ENCODE results near the gene USP4.
"Not testable (repeated sequence)": the region's sequence is repeated elsewhere in the genome, so short reads cannot be mapped to it uniquely, and the experiment has no call there.

USP4 gene

GRCh38 chr3:49333091-49333490 lies 6.8 kb downstream of the USP4 start:
- Histone ChIP-seq H3K4me3 (replicated peaks; ENCODE audit: insufficient read depth, low read length) (no peak overlapping the region), H3K27ac (replicated peaks) (peak overlapping the region; percentile 81), H3K27me3 (ENCODE audit: insufficient read depth, poor library complexity, severe bottlenecking) (no peaks in the 10 kb centered on the region)
- DNase-seq (ENCODE audit: low read depth in 1 of 2, low spot score in 1 of 2) = peak; percentile 49 to 89
- TF ChIP-seq SPI1 (IDR thresholded peaks at IDR 0.05; ENCODE audit: borderline replicate concordance, low read depth) (0 out of 2 replicates have a peak, but pooled peaks have one; percentile 3), GABPA (IDR thresholded peaks at IDR 0.05; ENCODE audit: low read depth) (no peak)

GRCh38 chr3:49329186-49329585 lies 10.7 kb downstream of the USP4 start:
- DNase-seq (ENCODE audit: low read depth in 1 of 2, low spot score in 1 of 2) = no peak
- H3K27me3 ChIP-seq (ENCODE audit: insufficient read depth, poor library complexity, severe bottlenecking) = no peaks in the 10 kb centered on the region
- no peak overlapping the region for H3K4me3 ChIP-seq (replicated peaks; ENCODE audit: insufficient read depth, low read length)
- no peak for TF ChIP-seq REST (IDR thresholded peaks at IDR 0.05; ENCODE audit: insufficient replicate concordance, low read depth)
- no peak for TF ChIP-seq GABPA (IDR thresholded peaks at IDR 0.05; ENCODE audit: low read depth)
- TF ChIP-seq POLR2AphosphoS5 (IDR thresholded peaks at IDR 0.05; ENCODE audit: low read depth) = no peak
- no peak for TF ChIP-seq SPI1 (IDR thresholded peaks at IDR 0.05; ENCODE audit: borderline replicate concordance, low read depth)
- TF ChIP-seq CTCF (IDR thresholded peaks at IDR 0.05; ENCODE audit: insufficient read depth, low read length) = no peak
- H3K27ac ChIP-seq (replicated peaks) = no peak overlapping the region

GRCh38 chr3:49328350-49328749 lies 11.5 kb downstream of the USP4 start:
- H3K27ac ChIP-seq (replicated peaks); DNase-seq (ENCODE audit: low read depth in 1 of 2, low spot score in 1 of 2); H3K4me3 ChIP-seq (replicated peaks; ENCODE audit: insufficient read depth, low read length); H3K27me3 ChIP-seq (ENCODE audit: insufficient read depth, poor library complexity, severe bottlenecking): not testable (repeated sequence)

GRCh38 chr3:49327485-49327884 lies 12.4 kb downstream of the USP4 start:
- Histone ChIP-seq H3K4me3 (replicated peaks; ENCODE audit: insufficient read depth, low read length) (no peak overlapping the region), H3K27ac (replicated peaks) (no peak overlapping the region), H3K27me3 (ENCODE audit: insufficient read depth, poor library complexity, severe bottlenecking) (no peaks in the 10 kb centered on the region)
- DNase-seq (ENCODE audit: low read depth in 1 of 2, low spot score in 1 of 2) = no peak
- TF ChIP-seq SPI1 (IDR thresholded peaks at IDR 0.05; ENCODE audit: borderline replicate concordance, low read depth) (no peak), POLR2AphosphoS5 (IDR thresholded peaks at IDR 0.05; ENCODE audit: low read depth) (no peak), REST (IDR thresholded peaks at IDR 0.05; ENCODE audit: insufficient replicate concordance, low read depth) (no peak), CTCF (IDR thresholded peaks at IDR 0.05; ENCODE audit: insufficient read depth, low read length) (no peak), GABPA (IDR thresholded peaks at IDR 0.05; ENCODE audit: low read depth) (no peak)

GRCh38 chr3:49324768-49325167 lies 15.1 kb downstream of the USP4 start:
- H3K27me3 ChIP-seq (ENCODE audit: insufficient read depth, poor library complexity, severe bottlenecking) = no peaks in the 10 kb centered on the region
- no peak for TF ChIP-seq SPI1 (IDR thresholded peaks at IDR 0.05; ENCODE audit: borderline replicate concordance, low read depth)
- TF ChIP-seq GABPA (IDR thresholded peaks at IDR 0.05; ENCODE audit: low read depth) = no peak
- no peak for TF ChIP-seq POLR2AphosphoS5 (IDR thresholded peaks at IDR 0.05; ENCODE audit: low read depth)
- TF ChIP-seq CTCF (IDR thresholded peaks at IDR 0.05; ENCODE audit: insufficient read depth, low read length) = no peak
- TF ChIP-seq REST (IDR thresholded peaks at IDR 0.05; ENCODE audit: insufficient replicate concordance, low read depth) = no peak
- no peak overlapping the region for H3K27ac ChIP-seq (replicated peaks)
- no peak for DNase-seq (ENCODE audit: low read depth in 1 of 2, low spot score in 1 of 2)
- no peak overlapping the region for H3K4me3 ChIP-seq (replicated peaks; ENCODE audit: insufficient read depth, low read length)

All from HL-60 (cell line).